ENCODE data around the gene RAB12.

DNA sequence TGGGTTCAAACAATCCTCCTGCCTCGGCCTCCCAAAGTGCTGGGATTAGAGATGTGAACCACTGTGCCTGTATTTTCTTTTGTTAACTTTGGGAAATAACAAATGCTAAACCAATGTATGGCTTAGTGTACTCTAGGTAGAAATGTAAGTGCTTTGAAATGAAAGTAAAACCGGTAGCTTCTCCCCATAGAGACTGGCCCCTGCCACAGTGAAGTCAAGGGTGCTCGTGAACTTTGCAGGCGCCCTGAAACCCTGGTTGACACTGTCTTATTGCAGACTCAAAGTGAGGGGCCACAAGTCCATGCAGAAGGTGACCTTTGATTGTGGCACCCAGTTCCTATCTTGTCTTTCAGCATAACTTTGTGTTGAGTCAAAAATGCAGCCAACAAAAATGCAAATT, 72.0 kb downstream of the RAB12 start:
- TF ChIP-seq, protein P1, sequence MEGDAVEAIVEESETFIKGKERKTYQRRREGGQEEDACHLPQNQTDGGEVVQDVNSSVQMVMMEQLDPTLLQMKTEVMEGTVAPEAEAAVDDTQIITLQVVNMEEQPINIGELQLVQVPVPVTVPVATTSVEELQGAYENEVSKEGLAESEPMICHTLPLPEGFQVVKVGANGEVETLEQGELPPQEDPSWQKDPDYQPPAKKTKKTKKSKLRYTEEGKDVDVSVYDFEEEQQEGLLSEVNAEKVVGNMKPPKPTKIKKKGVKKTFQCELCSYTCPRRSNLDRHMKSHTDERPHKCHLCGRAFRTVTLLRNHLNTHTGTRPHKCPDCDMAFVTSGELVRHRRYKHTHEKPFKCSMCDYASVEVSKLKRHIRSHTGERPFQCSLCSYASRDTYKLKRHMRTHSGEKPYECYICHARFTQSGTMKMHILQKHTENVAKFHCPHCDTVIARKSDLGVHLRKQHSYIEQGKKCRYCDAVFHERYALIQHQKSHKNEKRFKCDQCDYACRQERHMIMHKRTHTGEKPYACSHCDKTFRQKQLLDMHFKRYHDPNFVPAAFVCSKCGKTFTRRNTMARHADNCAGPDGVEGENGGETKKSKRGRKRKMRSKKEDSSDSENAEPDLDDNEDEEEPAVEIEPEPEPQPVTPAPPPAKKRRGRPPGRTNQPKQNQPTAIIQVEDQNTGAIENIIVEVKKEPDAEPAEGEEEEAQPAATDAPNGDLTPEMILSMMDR (IDR thresholded peaks at IDR 0.05; ENCODE audit: control extremely low read depth in 1 of 3, insufficient read depth in 1 of 3, low read depth in 1 of 3, low read length in 3 of 3): no peak
- TF ChIP-seq CTBP2 (IDR thresholded peaks at IDR 0.05; ENCODE audit: borderline replicate concordance, insufficient read depth, insufficient read length, low read length): no peak
- no peak for TF ChIP-seq POLR2AphosphoS5 (IDR thresholded peaks at IDR 0.05; ENCODE audit: low read depth, low read length)
- TF ChIP-seq EGR1 (IDR thresholded peaks at IDR 0.05; ENCODE audit: borderline replicate concordance, low read depth, low read length): no peak
- TF ChIP-seq CBX5 (IDR thresholded peaks at IDR 0.05; ENCODE audit: low read depth, low read length): no peak
- no peak for TF ChIP-seq KDM1A (IDR thresholded peaks at IDR 0.05; ENCODE audit: borderline replicate concordance, low read length)
- TF ChIP-seq POLR2A (IDR thresholded peaks at IDR 0.05; ENCODE audit: control extremely low read depth in 1 of 2, low read depth in 2 of 2, low read length in 2 of 2): no peak
- TF ChIP-seq YY1 (IDR thresholded peaks at IDR 0.05; ENCODE audit: low read depth, low read length): no peak
- no peak for TF ChIP-seq SP1 (IDR thresholded peaks at IDR 0.05; ENCODE audit: low read depth, low read length)
- no peak for TF ChIP-seq RXRA (IDR thresholded peaks at IDR 0.05; ENCODE audit: insufficient read depth, low read depth, low read length)
- no peak for TF ChIP-seq CBX8 (IDR thresholded peaks at IDR 0.05; ENCODE audit: borderline replicate concordance, low read depth, low read length)
